GM19452 (cell line): Measurements from ENCODE around the gene PKN3.
A peak's percentile ranks its signal among the peaks of the same experiment; 100 is the strongest.
"Not testable (repeated sequence)": the region's sequence is repeated elsewhere in the genome, so short reads cannot be mapped to it uniquely, and the experiment has no call there.

ENCODE experiments used
- ATAC-seq: cut with Tn5 transposase; IDR thresholded peaks from one replicate; pipeline ENCODE4 v1.9.1; 2021; ENCODE audit not compliant: unreplicated experiment

PKN3 gene

DNA sequence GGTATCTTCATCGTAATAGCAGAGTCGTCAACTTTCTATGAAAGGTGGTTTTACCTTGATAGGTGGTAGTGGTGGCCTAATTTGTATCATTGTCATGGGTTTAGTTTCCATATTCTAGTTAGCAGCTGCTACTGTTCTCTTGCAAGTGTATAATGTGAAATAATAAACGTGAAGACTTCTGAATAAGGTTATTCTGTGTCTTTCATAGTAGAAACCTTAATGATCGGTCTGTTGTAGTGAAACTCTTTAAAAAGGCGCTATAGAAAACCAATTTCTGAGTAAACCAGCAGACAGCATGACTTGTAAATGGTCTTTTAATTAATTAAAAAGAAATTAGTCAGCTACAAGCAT lies 11.6 kb upstream of the PKN3 start:
- no peak for ATAC-seq

DNA sequence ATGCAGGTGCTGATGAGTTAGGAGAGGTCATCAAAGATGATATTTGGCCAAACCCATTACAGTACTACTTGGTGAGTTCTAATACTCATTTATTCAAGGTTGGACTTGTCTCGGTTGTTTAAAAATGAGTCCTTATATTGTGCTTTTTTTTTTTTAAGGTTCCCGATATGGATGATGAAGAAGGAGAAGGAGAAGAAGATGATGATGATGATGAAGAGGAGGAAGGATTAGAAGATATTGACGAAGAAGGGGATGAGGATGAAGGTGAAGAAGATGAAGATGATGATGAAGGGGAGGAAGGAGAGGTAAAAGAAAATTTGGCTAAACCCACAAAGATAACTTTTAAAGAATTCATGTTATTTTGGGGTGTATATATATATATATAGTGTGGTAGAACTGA lies 8.6 kb upstream of the PKN3 start:
- not testable (repeated sequence) for ATAC-seq

DNA sequence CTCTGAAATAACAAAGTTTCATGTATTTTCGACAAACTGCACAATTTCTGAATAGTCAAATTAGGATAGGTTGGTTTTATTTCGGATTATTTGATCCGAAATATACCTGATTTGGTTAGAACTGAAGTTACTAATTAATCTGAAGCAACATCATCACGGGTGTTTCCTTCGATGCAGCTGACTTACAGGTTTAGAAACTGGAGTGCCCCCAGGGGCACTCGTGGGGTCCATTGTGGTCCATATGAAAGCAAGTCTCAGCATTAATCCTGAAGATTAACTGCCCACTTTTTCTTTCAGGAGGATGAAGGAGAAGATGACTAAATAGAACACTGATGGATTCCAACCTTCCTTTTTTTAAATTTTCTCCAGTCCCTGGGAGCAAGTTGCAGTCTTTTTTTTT lies 8.0 kb upstream of the PKN3 start:
- ATAC-seq, result no peak

DNA sequence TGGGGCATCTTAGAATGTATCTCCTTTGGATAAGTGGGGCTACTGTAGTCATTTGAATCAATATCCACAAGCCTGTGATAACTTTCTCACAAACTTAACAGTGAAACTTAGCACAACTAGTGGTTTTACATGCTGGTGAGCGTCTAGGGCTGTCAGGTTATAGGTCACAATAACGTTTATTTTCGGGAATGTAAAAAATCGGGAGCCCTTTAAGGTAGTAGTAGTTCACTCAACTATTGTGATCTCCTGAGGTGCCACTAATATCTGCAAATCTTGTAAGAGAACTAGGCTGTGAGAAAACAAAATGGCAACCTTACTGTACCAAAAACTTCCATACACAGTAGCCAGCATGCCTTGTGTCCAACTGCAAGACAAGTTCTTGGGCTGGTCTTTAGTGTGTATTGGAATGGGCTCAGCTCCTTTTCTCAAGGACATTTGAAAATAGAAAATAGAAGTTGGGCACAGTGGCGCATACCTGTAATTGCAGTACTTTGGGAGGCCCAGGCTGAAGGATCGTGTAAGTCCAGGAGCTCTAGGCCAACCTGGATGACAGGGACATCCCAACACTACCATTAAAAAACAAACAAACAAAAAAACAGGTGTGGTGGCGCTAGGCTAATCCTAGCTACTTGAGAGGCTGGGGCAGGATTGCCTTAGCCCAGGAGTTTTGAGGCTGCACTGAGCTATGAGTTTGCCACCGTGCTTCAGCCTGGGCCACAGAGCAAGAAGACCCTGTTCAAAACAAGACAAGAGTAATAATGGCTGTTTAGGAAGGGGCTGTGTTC lies 5.2 kb upstream of the PKN3 start:
- ATAC-seq, result no peak

DNA sequence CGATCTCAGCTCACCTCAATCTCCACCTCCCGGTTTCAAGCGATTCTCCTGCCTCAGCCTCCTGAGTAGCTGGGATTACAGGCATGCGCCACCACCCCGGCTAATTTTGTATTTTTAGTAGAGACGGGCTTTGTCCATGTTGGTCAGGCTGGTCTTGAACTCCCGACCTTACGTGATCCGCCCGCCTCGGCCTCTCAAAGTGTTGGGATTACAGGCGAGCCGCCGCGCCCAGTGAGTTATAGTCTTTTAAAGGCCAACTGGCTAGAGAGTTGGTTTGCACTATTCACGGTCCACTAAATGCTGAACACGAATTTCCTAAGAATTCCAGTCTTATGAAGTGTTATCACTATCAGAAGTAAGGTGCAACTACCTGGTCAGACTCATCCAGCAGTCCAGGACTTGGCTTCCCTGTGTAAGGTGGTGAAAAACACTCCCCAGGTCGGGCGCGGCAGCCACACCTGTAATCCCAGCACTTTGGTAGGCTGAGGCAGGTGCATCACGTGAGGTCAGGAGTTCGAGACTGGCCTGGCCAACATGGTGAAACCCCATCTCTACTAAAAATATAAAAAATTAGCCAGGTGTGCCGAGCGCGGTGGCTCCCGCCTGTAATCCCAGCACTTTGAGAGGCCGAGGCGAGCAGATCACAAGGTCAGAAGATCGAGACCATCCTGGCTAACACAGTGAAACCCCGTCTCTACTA lies 3.1 kb upstream of the PKN3 start:
- ATAC-seq, result not testable (repeated sequence)

DNA sequence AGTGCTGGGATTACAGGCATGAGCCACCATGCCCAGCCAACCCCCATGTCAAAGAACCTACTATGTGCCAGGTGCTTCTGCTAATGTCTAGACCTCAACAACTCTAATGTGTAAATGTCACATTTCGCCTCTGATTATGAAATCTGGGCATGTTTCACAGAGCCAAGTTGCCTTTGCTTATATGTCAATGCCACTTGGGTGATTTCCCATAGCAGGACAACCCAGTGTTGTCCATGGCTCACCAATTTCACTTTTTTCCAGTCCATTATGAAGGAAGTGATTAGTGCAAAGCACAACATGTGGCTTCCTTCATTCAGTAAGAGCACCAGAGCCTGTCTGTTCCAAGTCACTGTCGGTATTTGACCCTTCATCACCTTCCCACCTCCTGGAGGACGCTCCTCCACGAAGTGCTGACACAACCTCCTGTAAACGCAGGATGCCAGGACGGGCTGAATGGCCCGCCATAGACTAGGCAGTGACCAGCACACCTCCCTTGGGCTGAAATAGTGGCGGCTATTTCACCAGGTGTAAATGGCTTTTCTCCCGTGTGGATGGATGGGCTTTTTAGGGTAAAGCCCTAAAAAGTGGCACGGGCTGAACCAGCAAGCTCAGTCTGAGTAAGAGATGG lies 962 bp upstream of the PKN3 start:
- ATAC-seq, result no peak

DNA sequence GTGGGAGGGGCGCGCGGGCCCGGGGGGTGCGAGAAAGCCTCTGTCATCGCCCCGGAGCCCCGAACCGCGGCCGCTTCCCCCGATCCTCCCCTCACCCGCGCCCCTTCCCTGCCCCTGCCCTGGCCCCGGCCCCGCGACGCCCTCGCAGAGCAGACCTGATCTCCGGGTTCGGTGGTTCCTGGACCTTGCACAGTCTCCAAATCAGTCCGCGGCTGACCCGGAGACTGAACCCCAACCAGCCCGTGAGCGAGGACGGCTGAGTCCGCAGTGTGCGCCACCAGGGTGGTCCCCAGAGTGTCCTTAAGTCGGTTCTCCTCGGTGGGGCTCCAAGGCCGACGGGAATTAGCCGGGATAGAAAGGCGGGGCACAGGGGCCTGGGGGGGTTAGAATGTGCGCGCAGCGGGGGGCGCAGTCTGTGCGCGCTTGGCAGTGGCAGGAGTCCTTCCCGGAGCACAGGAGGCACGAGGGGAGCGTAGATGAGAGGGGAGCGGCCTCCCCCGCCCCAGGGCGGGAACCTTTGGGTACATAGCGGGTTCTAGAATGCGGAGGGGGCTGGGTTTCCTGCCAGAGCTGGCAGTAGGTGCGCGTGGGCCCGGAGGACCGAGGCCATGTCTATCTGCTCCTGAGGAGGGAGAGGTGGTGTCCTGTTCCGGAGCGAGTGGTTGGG lies 779 bp downstream of the PKN3 start:
- ATAC-seq, result peak; percentile 25

DNA sequence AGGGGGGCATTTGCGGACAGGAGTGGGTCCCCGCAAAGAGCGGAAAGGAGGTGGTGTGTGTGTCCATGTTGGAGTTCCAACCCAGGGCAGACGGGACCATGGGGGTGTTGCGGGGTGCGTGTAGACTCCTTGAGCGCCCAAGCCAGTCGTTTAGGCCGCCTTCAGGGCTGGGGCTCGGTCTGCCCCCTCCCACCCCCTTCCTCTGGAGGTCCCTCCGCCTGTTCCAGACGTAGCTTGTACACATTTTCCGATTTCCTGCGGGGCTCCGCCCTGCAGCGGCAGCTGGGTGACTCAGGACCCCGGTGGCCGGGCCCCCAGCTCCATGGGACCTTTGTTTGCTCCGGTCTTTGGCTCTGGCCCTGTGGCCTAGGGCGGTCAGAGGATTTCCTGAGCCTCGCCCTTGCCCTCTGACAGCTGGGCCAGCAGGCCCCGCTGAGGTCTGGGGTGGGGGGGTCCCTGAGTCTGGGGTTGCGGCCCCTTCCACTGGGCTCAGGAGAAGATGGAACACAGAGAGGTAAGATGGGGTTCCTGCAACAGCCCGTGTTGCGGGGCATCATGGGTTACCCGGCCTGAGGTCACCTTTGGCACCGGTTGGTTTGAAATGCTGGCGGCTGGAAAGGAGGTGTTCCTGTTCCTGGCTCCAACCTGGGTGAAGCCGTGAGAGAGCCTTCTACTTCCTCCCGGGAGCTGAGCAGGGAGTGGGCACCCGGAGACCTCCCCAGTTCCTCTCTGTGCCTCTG lies 1.5 kb downstream of the PKN3 start:
- no peak for ATAC-seq

DNA sequence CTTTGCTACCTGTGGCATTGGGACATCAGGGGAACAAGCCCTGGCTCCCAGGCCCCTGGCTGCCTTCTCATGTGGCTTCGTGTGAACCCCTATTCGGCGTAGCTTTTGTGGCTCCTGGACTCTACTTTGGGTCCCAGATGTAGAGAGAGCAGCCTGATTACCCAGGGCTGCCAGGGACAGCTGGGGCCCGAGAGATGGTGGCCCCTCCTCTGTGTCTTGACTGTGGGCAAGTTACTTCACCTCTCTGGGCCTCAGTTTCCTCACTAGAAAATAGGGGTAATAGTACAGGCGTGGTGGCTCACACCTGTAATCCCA lies 2.0 kb downstream of the PKN3 start:
- no peak for ATAC-seq

DNA sequence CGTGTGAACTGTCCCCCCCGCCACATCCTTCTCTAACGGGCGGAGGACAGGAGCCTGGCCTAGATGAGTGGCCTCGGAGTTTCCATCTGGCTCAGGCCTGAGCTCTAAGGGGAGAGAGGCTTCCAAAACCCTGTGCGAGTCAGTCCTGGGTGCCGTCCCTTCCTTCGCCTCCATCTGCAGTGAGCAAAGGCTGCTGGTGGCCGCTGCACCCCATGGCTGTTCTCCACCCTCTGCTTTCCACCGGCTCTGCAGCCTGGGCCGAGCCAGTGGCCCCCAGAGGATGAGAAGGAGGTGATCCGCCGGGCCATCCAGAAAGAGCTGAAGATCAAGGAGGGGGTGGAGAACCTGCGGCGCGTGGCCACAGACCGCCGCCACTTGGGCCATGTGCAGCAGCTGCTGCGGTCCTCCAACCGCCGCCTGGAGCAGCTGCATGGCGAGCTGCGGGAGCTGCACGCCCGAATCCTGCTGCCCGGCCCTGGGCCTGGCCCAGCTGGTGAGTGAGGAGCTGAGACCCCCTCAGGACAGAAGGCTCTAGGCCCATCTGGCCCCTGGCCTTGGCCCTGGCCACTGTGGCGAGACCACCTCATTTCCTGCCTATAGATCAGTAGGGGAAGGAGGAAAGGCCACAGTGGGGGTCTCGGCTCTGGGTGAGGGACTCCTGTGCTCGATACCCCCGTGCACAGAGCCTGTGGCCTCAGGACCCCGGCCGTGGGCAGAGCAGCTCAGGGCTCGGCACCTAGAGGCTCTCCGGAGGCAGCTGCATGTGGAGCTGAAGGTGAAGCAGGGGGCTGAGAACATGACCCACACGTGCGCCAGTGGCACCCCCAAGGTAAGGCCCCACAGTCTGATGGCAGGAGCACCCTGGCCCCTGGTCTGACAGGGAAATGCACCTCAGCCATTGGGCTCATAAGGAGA lies 3.0 kb downstream of the PKN3 start:
- no peak for ATAC-seq

DNA sequence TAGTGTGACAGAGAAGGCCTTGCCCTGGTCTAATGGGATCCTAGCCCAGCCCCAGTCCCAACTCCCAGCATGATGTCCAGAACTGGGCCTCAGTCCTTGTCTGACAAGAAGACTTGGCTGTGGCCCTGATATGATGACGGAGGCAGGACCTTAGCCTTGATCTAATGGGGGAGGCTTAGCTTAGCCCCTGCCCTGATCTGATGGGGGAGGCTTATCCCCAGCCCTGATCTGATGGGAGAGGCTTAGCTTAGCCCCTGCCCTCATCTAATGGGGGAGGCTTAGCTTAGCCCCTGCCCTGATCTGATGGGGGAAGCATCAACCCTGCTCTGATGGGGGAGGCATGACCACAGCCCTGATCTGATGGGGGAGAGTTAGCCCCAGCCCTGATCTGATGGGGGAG lies 3.7 kb downstream of the PKN3 start:
- ATAC-seq, result no peak

DNA sequence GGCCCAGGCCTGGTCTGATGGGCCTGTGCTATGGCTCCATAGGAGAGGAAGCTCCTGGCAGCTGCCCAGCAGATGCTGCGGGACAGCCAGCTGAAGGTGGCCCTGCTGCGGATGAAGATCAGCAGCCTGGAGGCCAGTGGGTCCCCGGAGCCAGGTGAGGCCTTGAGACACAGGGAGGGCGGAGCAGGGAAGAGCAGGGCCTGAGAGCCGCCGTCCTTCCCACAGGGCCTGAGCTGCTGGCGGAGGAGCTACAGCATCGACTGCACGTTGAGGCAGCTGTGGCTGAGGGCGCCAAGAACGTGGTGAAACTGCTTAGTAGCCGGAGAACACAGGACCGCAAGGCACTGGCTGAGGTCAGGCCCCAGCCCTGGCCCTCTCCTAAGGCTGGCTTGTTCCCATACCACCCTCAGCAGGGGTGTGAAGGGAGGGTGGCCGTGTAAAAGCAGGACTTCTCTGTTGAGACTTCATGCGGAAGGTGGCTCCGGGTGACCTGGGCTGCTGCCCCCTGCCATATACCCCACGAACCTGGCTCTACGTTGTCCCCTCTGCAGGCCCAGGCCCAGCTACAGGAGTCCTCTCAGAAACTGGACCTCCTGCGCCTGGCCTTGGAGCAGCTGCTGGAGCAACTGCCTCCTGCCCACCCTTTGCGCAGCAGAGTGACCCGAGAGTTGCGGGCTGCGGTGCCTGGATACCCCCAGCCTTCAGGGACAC lies 4.5 kb downstream of the PKN3 start:
- ATAC-seq, result no peak

DNA sequence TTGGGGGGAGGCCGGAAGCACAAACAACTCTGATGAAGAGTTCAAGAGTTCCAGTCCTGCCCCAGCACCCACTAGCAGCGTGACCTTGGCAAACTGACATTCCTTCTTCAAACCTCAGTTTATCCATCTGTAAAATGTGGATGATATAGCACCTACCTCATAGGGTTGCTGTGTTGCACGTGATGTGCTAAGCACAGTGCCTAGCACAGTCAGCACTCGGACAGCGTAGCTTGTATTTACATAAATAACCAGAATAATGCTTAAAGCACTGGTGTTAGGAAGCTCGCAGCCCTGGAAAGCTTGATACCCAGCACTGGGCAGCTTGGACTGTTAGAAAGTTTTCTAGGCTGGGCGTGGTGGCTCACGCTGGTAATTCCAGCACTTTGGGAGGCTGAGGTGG lies 5.1 kb downstream of the PKN3 start:
- ATAC-seq, result no peak

DNA sequence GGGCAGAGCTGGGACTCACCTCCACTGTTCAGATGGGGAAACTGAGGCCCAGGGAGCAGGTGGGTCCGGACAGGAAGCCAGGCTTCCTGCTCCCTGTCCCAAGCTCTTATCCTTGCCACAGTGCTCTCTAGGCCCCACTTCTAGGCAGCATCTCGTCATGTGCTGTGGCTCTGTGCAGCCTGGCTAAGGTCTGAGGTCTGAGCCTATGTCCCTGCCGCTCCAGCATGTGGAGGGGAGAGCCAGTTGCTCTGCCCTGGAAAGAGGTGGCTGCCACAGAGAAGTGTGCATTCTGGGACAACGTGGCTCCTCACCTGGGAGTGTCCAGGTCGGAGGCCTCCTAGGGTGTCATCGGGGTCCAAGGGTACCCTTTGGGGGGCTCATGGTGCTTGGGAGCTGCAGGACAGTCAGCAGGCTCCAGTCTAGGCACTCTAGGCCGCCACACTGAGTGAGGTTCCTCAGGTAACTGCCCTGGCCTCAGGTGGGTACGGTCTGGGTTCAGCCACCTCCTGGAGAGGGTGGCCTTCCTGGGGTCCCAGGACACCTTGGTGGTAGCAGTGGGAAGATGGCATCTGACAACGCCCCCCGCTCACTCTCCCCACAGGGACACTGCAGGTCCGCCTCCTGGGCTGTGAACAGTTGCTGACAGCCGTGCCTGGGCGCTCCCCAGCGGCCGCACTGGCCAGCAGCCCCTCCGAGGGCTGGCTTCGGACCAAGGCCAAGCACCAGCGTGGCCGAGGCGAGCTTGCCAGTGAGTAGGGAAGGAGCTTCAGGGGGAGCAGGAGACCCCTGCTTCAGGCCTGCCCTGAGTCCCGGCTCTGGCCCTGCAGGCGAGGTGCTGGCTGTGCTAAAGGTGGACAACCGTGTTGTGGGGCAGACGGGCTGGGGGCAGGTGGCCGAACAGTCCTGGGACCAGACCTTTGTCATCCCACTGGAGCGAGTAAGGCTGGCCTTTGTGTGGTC lies 10.4 kb downstream of the PKN3 start:
- no peak for ATAC-seq

DNA sequence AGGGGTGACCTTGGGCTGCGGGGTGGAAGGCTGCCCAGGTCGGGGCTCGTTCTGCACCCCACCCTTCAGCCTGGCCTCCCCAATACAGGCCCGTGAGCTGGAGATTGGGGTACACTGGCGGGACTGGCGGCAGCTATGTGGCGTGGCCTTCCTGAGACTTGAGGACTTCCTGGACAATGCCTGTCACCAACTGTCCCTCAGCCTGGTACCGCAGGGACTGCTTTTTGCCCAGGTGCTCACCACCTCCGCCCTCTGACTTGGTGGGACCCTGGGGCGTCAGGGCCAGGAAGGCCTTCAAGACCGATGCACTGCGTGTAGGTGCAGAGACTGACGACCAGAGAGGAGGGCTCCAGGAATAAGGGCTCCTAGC lies 11.1 kb downstream of the PKN3 start:
- no peak for ATAC-seq

DNA sequence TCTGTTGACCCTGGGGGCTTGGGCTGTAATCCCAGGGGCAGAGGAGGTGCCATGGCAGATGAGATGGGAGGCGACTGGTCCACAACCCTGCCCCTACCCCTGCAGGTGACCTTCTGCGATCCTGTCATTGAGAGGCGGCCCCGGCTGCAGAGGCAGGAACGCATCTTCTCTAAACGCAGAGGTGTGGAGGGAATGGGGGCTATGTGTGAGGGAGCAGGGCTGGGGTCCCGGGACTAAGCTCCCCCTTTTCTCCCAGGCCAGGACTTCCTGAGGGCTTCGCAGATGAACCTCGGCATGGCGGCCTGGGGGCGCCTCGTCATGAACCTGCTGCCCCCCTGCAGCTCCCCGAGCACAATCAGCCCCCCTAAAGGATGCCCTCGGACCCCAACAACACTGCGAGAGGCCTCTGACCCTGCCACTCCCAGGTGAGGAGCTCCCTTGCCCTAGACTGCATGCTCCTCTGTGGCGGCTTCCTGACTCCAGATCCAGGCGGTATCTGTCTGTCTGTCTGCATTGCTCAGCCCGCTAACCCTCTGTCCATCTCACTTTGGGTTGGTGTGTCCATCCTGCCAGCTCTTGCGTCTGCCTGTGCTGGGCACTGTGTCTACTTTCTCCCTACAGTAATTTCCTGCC lies 11.8 kb downstream of the PKN3 start:
- no peak for ATAC-seq

DNA sequence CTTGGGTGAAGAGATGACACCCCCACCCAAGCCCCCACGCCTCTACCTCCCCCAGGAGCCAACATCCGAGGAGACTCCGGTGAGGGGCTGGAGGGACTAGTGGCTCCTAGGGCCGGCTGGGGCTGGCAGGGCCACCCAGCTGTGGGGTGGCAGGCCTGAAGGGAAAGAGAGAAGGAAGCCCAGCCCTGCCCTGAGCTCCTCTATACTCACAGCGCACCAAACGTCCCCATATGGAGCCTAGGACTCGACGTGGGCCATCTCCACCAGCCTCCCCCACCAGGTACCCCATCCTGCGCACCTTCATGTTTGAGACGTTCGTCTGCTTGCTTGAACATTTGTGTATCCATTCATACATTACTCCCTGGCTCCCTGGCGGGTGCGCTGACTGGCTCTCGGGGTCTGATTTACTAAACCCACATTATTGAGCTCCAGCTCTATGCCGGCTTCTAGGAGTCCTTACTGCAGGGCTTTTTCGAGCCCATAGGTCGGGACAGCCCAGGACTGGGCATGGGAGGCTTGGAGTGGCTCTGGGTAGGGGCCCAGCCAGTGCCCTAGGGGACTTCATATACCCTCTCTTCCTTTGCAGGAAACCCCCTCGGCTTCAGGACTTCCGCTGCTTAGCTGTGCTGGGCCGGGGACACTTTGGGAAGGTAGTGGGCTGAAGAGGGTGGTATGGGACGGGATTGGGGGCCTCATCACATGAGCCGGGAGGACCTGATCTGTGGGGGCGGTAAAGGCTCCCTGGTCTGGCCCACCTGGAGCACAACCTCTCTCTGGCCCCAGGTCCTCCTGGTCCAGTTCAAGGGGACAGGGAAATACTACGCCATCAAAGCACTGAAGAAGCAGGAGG lies 12.5 kb downstream of the PKN3 start:
- no peak for ATAC-seq
